Measurements from ENCODE around the gene ISCU.

Gene ISCU

DNA sequence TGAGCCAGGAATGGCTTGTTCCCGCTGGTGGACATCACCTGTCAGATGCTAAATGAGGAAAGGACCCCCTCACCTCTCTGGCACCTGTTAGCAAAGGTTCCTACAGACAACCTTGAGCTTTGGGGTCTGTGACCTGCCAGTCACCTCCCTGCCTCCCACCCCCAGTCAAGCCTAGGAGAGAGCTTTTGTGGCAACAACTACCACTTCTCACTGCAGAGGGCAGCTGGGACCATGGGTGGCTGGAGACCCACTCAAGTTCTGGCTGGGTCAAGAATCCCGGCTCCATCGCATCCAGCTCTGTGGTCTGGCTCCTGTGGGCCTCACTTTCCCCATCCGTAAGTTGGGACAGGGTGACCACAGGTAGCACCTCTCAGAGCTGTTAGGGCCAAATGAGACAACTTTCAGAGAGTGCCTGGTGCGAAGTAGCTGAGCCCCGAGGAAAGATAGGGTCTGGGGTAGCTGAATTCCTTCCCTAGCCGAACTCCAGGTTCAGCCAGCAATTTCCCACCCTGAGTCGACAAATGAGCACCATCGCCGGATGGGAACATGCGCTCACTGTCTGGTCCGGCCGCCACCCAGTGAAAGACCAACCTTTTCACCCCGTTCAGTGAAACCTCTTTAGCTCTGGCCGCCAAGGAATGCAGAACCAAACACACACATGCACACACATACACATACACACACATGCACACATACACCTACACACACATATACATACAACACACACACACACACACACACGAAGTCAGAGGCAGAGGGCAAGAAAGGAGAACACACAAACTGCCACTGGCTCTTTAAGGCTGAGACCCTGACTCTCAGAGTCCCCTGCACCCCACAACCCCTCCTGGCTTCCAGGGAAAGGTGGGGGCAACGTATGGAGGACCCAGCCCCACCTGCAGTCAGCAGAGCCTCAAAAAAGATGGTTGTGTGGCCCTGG, 33.6 kb downstream of the ISCU start:
- TF ChIP-seq, protein P1, sequence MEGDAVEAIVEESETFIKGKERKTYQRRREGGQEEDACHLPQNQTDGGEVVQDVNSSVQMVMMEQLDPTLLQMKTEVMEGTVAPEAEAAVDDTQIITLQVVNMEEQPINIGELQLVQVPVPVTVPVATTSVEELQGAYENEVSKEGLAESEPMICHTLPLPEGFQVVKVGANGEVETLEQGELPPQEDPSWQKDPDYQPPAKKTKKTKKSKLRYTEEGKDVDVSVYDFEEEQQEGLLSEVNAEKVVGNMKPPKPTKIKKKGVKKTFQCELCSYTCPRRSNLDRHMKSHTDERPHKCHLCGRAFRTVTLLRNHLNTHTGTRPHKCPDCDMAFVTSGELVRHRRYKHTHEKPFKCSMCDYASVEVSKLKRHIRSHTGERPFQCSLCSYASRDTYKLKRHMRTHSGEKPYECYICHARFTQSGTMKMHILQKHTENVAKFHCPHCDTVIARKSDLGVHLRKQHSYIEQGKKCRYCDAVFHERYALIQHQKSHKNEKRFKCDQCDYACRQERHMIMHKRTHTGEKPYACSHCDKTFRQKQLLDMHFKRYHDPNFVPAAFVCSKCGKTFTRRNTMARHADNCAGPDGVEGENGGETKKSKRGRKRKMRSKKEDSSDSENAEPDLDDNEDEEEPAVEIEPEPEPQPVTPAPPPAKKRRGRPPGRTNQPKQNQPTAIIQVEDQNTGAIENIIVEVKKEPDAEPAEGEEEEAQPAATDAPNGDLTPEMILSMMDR (IDR thresholded peaks at IDR 0.05): no peak

DNA sequence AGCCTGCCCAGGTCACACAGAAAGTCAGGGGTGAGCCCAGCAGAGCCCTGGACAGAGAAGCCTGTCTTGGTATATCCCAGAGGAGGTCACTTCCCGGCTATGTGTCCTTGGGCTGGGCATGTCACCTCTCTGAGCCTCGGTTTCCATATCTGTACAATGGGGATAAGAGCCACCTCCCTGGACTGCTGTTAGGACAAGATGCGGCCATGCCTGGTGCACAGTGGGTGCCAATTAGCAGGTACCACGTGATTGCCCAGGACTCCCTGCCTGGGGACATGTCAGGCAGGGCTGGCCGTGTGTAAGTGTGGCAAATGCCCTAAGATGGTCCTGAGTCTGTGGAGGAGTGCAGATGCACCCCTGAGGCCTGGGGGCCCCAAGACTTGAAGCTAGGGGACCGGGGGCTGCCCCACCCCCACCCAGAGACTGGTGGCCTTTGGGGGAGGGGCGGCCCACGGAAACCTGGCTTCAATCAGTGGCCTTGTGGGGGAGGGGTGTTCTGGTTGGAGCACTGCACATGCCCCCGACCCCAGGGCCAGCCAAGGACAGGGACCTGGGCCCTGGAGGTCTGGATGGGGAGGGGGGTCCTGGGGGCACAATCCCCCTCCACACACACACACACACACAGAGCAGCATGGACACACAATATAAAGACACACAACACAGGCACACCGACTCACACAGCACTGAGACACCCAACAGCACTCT, 34.6 kb downstream of the ISCU start:
- TF ChIP-seq, protein P1 (IDR thresholded peaks at IDR 0.05): no peak

DNA sequence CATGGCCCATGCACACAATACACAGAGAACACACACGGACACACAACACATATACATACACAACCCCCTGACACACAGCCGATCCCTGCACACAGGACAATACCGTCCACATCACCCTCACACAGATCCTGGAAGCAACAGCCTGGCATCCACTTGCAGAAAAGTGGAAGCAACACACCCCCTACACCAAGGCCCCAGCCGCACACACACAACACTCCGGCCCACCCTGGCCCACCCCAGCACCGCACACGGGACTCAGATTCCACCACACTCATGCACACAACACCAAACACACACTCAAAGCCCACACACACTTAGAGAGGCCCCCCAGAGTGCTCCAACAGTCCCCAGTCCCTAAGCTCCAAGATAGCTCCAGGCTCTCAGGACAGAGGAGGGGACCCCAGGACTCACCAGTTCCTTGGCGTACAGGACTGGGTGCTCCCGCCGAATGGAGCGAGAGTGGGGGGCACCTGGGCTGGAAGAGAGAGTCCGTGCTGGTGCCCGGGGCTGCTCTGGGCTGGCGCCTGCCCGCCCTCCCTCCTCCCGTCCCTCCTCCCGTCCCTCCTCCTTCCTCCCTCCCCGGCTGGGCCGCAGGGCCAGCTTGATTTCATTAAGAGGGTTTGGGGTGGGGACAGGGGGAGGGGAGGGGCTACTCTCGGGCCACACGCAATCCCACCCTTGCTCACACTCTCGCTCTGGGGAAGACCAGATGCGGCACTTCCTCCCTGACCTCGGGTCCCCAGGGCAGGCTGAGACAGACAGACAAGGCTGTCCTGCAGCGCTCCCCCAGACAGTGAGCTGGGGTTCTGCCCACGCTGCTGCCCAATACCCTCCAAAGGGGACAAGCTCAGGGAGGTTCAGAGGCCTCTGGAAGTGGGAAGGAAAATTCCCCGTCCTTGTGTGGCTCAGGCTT, 35.4 kb downstream of the ISCU start, which contains the start of gene TMEM119:
Gene TMEM119, minus strand, starts transcription at position 526 of the 913 bp plus-strand sequence. CDS start 5,701 bp downstream, outside the sequence.
- TF ChIP-seq, protein P1 (IDR thresholded peaks at IDR 0.05): no peak

DNA sequence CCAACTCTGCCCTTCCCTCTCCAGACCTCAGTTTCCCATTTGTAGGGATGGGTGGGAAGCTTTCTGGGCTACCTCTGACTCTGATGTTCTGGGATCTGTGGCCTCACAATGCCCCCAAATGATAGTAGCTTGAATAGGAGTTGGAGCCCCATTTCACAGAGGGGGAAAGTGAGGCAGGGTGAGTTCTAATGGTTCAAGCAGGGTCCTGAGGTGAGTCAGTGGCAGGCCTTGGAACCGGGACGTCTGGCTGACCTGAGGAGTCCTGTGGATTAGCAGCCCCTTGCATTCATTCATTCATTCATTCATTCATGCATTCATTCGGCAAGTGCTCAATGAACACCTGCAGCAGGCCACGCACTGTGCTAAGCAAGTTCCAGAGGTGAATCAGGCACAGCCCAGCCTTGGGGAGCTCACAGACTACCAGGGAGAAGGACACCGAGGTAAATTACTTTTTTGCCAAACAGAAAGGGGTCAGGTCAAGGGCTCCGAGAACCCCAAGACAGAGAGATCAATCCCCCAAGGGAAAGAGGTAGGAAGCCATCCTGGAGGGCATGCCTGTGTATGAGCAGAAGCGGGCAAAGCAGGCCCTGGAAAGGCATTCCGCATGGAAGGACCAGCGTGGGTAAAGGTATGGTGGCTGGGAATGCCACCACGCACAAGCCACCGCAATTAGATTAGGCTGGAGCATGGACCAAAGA, 36.3 kb downstream of the ISCU start:
- TF ChIP-seq, protein P1 (IDR thresholded peaks at IDR 0.05): no peak

DNA sequence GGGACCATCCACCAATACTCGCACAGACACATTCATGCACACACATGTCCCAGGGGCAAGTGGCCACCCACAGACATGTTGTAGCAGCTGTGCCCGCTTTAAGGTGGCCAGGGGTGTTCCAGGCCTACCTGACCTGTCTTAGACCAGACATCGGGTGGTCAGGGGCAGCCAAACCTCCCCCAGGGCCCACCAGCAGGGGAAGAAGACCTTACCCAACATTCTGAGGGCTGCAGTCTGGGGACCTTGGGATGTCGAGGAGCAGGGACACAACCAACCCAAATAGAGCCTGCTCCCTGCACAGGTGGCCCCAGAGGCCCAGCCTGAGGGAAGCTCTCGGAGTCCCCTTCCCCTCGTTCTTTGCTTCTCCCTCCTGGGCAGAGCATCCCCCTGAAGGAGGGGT, 37.1 kb downstream of the ISCU start:
- TF ChIP-seq, protein P1 (IDR thresholded peaks at IDR 0.05): no peak

DNA sequence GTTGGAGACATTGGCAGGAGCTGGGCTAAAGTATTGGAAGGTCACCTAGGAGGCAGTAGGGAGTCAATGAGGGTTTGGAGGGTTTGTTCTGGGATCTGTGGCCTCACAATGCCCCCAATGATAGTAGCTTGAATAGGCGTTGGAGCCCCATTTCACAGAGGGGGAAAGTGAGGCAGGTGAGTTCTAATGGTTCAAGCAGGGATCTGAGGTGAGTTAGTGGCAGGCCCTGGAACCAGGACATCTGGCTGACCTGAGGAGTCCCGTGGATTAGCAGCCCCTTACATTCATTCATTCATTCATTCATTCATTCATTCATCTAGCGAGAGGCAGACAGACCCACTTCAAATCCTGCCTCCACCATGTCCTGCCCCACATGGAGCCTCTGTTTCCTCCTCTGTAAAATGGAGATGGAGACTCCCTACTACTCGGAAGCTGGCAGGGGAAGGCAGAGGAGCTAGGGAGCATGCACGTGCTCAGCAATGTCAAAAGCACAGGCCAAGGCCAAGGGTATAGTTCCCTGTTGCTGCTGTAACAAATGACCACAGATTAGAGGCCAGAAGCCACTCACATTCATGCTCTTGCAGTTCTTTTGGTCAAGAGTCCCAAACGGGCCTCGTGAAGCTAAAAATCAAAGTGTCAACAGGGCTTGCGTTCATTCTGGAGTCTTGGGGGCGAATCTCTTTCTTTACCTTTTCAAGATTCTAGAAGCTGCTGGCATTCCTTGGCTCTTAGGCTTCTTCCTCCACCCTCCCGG, 37.7 kb downstream of the ISCU start:
- TF ChIP-seq, protein P1 (IDR thresholded peaks at IDR 0.05): no peak

Data from LNCAP (cell line).